ENCODE data around the gene PIK3C3.
A peak's percentile ranks its signal among the peaks of the same experiment; 100 is the strongest.
"Not testable (repeated sequence)": the region's sequence is repeated elsewhere in the genome, so short reads cannot be mapped to it uniquely, and the experiment has no call there.

PIK3C3 gene

GRCh38 chr18:42024131-42024530, 69.1 kb downstream of the PIK3C3 start:
- DNase-seq (ENCODE audit: low read depth) = no peak

- DNase-seq (ENCODE audit: low read depth) = no peak
Observed at GRCh38 chr18:42025491-42025890, 70.5 kb downstream of the PIK3C3 start.

- DNase-seq (ENCODE audit: low read depth) = no peak
Observed at GRCh38 chr18:42025974-42026625, 71.1 kb downstream of the PIK3C3 start.

- peak; percentile 2 for DNase-seq (ENCODE audit: low read depth)
Observed at GRCh38 chr18:42028247-42028832, 73.3 kb downstream of the PIK3C3 start.

- no peak for DNase-seq (ENCODE audit: low read depth)
Observed at GRCh38 chr18:42029092-42029491, 74.1 kb downstream of the PIK3C3 start.

GRCh38 chr18:42030586-42031182, 75.7 kb downstream of the PIK3C3 start:
- DNase-seq (ENCODE audit: low read depth) = no peak

GRCh38 chr18:42032447-42032846, 77.4 kb downstream of the PIK3C3 start:
- no peak for DNase-seq (ENCODE audit: low read depth)

GRCh38 chr18:42033137-42033810, 78.2 kb downstream of the PIK3C3 start:
- DNase-seq (ENCODE audit: low read depth) = no peak

GRCh38 chr18:42038936-42039335, 83.9 kb downstream of the PIK3C3 start:
- DNase-seq (ENCODE audit: low read depth) = no peak

- no peak for DNase-seq (ENCODE audit: low read depth)
Observed at GRCh38 chr18:42039396-42039795, 84.4 kb downstream of the PIK3C3 start.

GRCh38 chr18:42041793-42042192, 86.8 kb downstream of the PIK3C3 start:
- no peak for DNase-seq (ENCODE audit: low read depth)

- DNase-seq (ENCODE audit: low read depth) = no peak
Observed at GRCh38 chr18:42045346-42045745, 90.3 kb downstream of the PIK3C3 start.

- no peak for DNase-seq (ENCODE audit: low read depth)
Observed at GRCh38 chr18:42047721-42048120, 92.7 kb downstream of the PIK3C3 start.

GRCh38 chr18:42048158-42048557, 93.1 kb downstream of the PIK3C3 start:
- no peak for DNase-seq (ENCODE audit: low read depth)

GRCh38 chr18:42049536-42049935, 94.5 kb downstream of the PIK3C3 start:
- DNase-seq (ENCODE audit: low read depth) = not testable (repeated sequence)

- no peak for DNase-seq (ENCODE audit: low read depth)
Observed at GRCh38 chr18:42051411-42051810, 96.4 kb downstream of the PIK3C3 start.

GRCh38 chr18:42052122-42052708, 97.2 kb downstream of the PIK3C3 start:
- DNase-seq (ENCODE audit: low read depth) = no peak

GRCh38 chr18:42053188-42053781, 98.3 kb downstream of the PIK3C3 start:
- peak; percentile 43 for DNase-seq (ENCODE audit: low read depth)

- DNase-seq (ENCODE audit: low read depth) = no peak
Observed at GRCh38 chr18:42064109-42064508, 109.1 kb downstream of the PIK3C3 start.

GRCh38 chr18:42067518-42067917, 112.5 kb downstream of the PIK3C3 start:
- DNase-seq (ENCODE audit: low read depth) = no peak

GRCh38 chr18:42068030-42068429, 113.0 kb downstream of the PIK3C3 start:
- DNase-seq (ENCODE audit: low read depth) = no peak

GRCh38 chr18:42069036-42069435, 114.0 kb downstream of the PIK3C3 start:
- no peak for DNase-seq (ENCODE audit: low read depth)

Data from activated T-cell treated with anti-CD3 and anti-CD28 coated beads for 1 hour (primary cell).